Measurements from ENCODE around the gene AURKA. TPM values are rescaled to one million over a fixed set of nuclear protein-coding genes. Genes with fewer than 3 reads are reported as not detected.

The AURKA gene
- total RNA-seq, 1 experiment from 2014 or later, result 75.3 TPM

DNA sequence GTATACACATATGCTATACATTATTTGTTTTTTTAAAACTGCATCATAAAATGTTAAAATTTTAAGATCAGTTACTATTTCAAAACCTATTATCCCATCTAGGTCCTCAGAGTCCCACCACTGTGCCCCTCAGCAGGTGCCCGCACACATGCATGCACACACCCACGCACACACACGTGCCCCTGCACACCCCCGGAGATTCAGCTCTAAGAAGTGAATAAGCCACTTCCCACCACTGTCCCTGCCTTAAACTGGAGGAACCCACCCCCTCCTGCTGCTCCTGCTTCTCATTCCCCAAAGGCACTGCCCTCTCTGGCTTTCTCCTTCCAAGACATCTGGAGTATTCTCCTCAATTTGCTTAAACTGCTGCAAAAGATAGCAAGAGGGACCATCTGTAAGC, 38.7 kb downstream of the AURKA start:
- no peaks in the 10 kb centered on the region for H3K27me3 Mint-ChIP-seq (ENCODE audit: insufficient read depth, unreplicated experiment)
- no TSS peak for BruUV-seq (replicated peaks)
- no peaks in the 10 kb centered on the region for H3K4me1 Mint-ChIP-seq (ENCODE audit: insufficient read depth, unreplicated experiment)
- no peak for DNase-seq (ENCODE audit: unreplicated experiment)
- no peak overlapping the region for H3K4me3 Mint-ChIP-seq (ENCODE audit: unreplicated experiment)
- intact Hi-C loops (cut with micrococcal nuclease), result no loop called here
- ChIA-PET POLR2A (interaction anchor here (1.2 kb wide), 1 partner anchor 40 kb away, joined by 3 read pairs; no protein-coding TSS in a partner anchor), CTCF (interaction anchor here (0.9 to 5.1 kb wide), 4 partner anchors 10 to 151 kb away, joined by 4 to 44 read pairs (median 5); partner anchors contain the start of gene MC3R)
- H3K27ac Mint-ChIP-seq (ENCODE audit: low read depth, unreplicated experiment), result no peak overlapping the region
- TF ChIP-seq, protein P1, sequence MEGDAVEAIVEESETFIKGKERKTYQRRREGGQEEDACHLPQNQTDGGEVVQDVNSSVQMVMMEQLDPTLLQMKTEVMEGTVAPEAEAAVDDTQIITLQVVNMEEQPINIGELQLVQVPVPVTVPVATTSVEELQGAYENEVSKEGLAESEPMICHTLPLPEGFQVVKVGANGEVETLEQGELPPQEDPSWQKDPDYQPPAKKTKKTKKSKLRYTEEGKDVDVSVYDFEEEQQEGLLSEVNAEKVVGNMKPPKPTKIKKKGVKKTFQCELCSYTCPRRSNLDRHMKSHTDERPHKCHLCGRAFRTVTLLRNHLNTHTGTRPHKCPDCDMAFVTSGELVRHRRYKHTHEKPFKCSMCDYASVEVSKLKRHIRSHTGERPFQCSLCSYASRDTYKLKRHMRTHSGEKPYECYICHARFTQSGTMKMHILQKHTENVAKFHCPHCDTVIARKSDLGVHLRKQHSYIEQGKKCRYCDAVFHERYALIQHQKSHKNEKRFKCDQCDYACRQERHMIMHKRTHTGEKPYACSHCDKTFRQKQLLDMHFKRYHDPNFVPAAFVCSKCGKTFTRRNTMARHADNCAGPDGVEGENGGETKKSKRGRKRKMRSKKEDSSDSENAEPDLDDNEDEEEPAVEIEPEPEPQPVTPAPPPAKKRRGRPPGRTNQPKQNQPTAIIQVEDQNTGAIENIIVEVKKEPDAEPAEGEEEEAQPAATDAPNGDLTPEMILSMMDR (IDR thresholded peaks at IDR 0.05; ENCODE audit: unreplicated experiment), result no peak
- H3K36me3 Mint-ChIP-seq (ENCODE audit: insufficient read depth, unreplicated experiment), result no peaks in the 10 kb centered on the region
- H3K9me3 Mint-ChIP-seq (ENCODE audit: unreplicated experiment), result no peaks in the 10 kb centered on the region

- H3K27me3 Mint-ChIP-seq (ENCODE audit: insufficient read depth, unreplicated experiment), result no peaks in the 10 kb centered on the region
- TF ChIP-seq, protein P1 (IDR thresholded peaks at IDR 0.05; ENCODE audit: unreplicated experiment), result no peak
These were observed 39.5 kb downstream of the AURKA start for GRCh38 chr20:56352345-56353055.

GRCh38 chr20:56350842-56351241, 41.2 kb downstream of the AURKA start:
- no peak overlapping the region for H3K4me3 Mint-ChIP-seq (ENCODE audit: unreplicated experiment)
- no peaks in the 10 kb centered on the region for H3K27me3 Mint-ChIP-seq (ENCODE audit: insufficient read depth, unreplicated experiment)
- H3K36me3 Mint-ChIP-seq (ENCODE audit: insufficient read depth, unreplicated experiment), result no peaks in the 10 kb centered on the region
- no peaks in the 10 kb centered on the region for H3K9me3 Mint-ChIP-seq (ENCODE audit: unreplicated experiment)
- ChIA-PET CTCF (interaction anchor here (1.0 to 1.7 kb wide), 4 partner anchors 9 to 149 kb away, joined by 3 to 6 read pairs (median 4); partner anchors contain the start of gene MC3R), POLR2A (no interaction called here)
- no TSS peak for BruUV-seq (replicated peaks)
- intact Hi-C loops (cut with micrococcal nuclease), result no loop called here
- no peaks in the 10 kb centered on the region for H3K4me1 Mint-ChIP-seq (ENCODE audit: insufficient read depth, unreplicated experiment)
- TF ChIP-seq, protein P1 (IDR thresholded peaks at IDR 0.05; ENCODE audit: unreplicated experiment), result no peak
- no peak overlapping the region for H3K27ac Mint-ChIP-seq (ENCODE audit: low read depth, unreplicated experiment)
- no peak for DNase-seq (ENCODE audit: unreplicated experiment)

More at GRCh38 chr20:56352345-56353055, 39.5 kb downstream of the AURKA start:
- Mint-ChIP-seq H3K4me1 (ENCODE audit: insufficient read depth, unreplicated experiment) (no peaks in the 10 kb centered on the region), H3K27ac (ENCODE audit: low read depth, unreplicated experiment) (no peak overlapping the region), H3K4me3 (ENCODE audit: unreplicated experiment) (no peak overlapping the region), H3K36me3 (ENCODE audit: insufficient read depth, unreplicated experiment) (no peaks in the 10 kb centered on the region), H3K9me3 (ENCODE audit: unreplicated experiment) (no peaks in the 10 kb centered on the region)
- no peak for DNase-seq (ENCODE audit: unreplicated experiment)
- BruUV-seq (replicated peaks), result no TSS peak
- POLR2A ChIA-PET, result interaction anchor here (0.6 to 1.1 kb wide), 3 partner anchors 9 to 150 kb away, joined by 3 read pairs; no protein-coding TSS in a partner anchor
- CTCF ChIA-PET, result interaction anchor here (0.6 to 5.1 kb wide), 7 partner anchors 9 to 1073 kb away, joined by 3 to 44 read pairs (median 3); partner anchors contain the start of gene MC3R
- intact Hi-C loops (cut with micrococcal nuclease), result no loop called here

GRCh38 chr20:56348746-56349145, 43.3 kb downstream of the AURKA start:
- no peak overlapping the region for H3K4me3 Mint-ChIP-seq (ENCODE audit: unreplicated experiment)
- intact Hi-C loops (cut with micrococcal nuclease), result no loop called here
- TF ChIP-seq, protein P1 (IDR thresholded peaks at IDR 0.05; ENCODE audit: unreplicated experiment), result no peak
- no peaks in the 10 kb centered on the region for H3K27me3 Mint-ChIP-seq (ENCODE audit: insufficient read depth, unreplicated experiment)
- no peaks in the 10 kb centered on the region for H3K36me3 Mint-ChIP-seq (ENCODE audit: insufficient read depth, unreplicated experiment)
- no peak overlapping the region for H3K27ac Mint-ChIP-seq (ENCODE audit: low read depth, unreplicated experiment)
- ChIA-PET POLR2A (no interaction called here), CTCF (interaction anchor here (0.7 to 1.3 kb wide), 4 partner anchors 9 to 147 kb away, joined by 4 to 5 read pairs (median 4); partner anchors contain the start of gene MC3R)
- H3K9me3 Mint-ChIP-seq (ENCODE audit: unreplicated experiment), result no peaks in the 10 kb centered on the region
- no peaks in the 10 kb centered on the region for H3K4me1 Mint-ChIP-seq (ENCODE audit: insufficient read depth, unreplicated experiment)
- no TSS peak for BruUV-seq (replicated peaks)
- DNase-seq (ENCODE audit: unreplicated experiment), result no peak

Measured in MCF 10A (cell line).